Kidney epithelial cell (primary cell): ENCODE results near the gene ACVRL1. TPM values are rescaled to one million over a fixed set of nuclear protein-coding genes. Genes with fewer than 3 reads are reported as not detected.

ENCODE experiments used
- DNase-seq: peaks from one replicate; pipeline ENCODE4 v3.0.0-alpha.2; 2010; ENCODE audit warnings: low read depth
- H3K27me3 ChIP-seq: 2 replicates; pipeline ENCODE4 v1.6.0; 2011; ENCODE audit warnings: low read length; ENCODE audit not compliant: control insufficient read depth, insufficient read depth
- H3K36me3 ChIP-seq: 2 replicates; pipeline ENCODE4 v1.5.1; 2011; ENCODE audit warnings: low read length; ENCODE audit not compliant: control insufficient read depth, insufficient read depth
- H3K4me3 ChIP-seq: 2 replicates; pipeline ENCODE4 v1.5.1; 2011; ENCODE audit warnings: low read depth, mild to moderate bottlenecking, control low read depth, low read length
- total RNA-seq: library from RNA; depleted of rRNA; stranded (reverse); fragments of >200 nt; gene quantifications from 2 replicates; pipeline ENCODE4 v1.2.3, GENCODE V29; 2015
- TF ChIP-seq, protein P1 (sequence below): IDR thresholded peaks from 2 replicates; pipeline ENCODE4 v1.5.1; 2011; ENCODE audit warnings: mild to moderate bottlenecking, moderate library complexity, low read length, control low read depth, inconsistent platforms; ENCODE audit not compliant: insufficient read depth, poor library complexity, severe bottlenecking

ACVRL1 gene
- total RNA-seq, 1 donor from 2014 or later: 9.7 TPM

DNA sequence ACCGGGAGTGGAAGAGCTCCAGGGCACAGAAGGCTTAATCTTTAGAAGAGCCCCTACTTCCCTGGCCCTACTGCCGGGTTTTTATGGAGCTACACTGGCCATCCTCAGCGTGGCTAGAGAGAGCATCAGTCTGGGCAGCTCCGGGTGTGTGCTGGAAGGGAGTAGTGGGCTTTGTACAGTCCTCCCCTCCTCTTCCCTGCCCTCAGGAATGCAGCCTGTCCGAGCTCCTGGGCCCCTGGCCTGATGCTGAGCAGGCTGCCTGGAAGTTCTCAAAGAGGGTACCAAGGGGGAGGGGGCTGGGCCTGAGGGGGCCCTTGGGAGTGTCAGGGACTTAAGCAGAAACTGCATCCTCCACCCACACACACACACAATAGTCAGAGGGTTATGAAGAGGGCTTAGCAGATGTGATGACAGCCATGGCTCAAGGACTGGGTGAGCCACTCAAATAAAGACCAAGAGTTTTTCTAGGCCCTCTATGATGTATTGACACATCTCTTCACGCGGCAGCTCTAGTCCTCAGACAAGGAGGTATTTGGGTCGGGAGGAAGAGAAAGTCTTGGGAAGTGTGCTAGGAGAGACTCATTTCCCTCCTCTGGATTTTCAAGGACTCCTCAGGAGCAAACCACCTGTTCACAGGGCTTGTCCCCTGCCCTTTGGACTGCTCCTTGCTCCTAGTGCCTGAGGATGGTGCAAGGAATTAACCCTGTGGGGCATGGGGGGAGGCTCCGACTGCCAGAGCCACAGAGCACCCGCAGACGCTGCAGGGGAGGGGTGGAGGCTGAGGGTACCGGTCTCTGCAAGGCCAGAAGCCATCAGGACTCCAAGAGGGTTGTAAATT is 42.3 kb upstream of the ACVRL1 start:
- Histone ChIP-seq H3K36me3 (no peaks in the 10 kb centered on the region), H3K27me3 (peaks cover 5% of the 10 kb centered on the region), H3K4me3 (no peak overlapping the region)
- TF ChIP-seq, protein P1, sequence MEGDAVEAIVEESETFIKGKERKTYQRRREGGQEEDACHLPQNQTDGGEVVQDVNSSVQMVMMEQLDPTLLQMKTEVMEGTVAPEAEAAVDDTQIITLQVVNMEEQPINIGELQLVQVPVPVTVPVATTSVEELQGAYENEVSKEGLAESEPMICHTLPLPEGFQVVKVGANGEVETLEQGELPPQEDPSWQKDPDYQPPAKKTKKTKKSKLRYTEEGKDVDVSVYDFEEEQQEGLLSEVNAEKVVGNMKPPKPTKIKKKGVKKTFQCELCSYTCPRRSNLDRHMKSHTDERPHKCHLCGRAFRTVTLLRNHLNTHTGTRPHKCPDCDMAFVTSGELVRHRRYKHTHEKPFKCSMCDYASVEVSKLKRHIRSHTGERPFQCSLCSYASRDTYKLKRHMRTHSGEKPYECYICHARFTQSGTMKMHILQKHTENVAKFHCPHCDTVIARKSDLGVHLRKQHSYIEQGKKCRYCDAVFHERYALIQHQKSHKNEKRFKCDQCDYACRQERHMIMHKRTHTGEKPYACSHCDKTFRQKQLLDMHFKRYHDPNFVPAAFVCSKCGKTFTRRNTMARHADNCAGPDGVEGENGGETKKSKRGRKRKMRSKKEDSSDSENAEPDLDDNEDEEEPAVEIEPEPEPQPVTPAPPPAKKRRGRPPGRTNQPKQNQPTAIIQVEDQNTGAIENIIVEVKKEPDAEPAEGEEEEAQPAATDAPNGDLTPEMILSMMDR: no peak
- no peak for DNase-seq

DNA sequence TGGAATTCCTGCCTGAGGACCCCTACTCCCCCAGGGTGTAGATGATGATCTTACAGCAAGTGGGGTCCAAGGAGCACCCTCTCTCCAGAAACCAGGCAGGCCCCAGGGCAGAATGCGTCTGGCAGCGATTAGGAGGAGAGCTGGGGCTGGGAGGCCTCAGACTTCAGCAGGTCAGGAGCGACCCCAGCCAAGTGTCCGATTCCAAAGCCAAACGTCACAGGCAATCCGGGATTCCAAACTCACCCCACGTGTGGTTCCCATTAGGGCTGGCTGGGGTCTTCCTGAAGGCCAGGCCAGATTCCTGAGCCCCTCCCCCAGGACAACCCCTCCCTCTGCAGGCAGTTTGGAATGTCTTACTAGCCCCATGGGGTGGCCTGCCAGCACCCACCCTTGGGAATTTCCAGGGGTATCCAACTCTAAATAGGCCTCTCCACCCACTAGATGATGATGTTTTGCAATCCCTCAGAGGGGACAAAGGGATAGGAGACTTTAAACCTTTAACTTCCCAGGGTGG is 41.5 kb upstream of the ACVRL1 start:
- TF ChIP-seq, protein P1: no peak
- no peak for DNase-seq
- no peaks in the 10 kb centered on the region for H3K36me3 ChIP-seq
- H3K4me3 ChIP-seq: no peak overlapping the region
- H3K27me3 ChIP-seq: peaks cover 5% of the 10 kb centered on the region

- TF ChIP-seq, protein P1: no peak
- no peaks in the 10 kb centered on the region for H3K36me3 ChIP-seq
- DNase-seq: no peak
- peaks cover 5% of the 10 kb centered on the region for H3K27me3 ChIP-seq
- no peak overlapping the region for H3K4me3 ChIP-seq
Measured at GRCh38 chr12:51866324-51866723, 41.0 kb upstream of the ACVRL1 start.

DNA sequence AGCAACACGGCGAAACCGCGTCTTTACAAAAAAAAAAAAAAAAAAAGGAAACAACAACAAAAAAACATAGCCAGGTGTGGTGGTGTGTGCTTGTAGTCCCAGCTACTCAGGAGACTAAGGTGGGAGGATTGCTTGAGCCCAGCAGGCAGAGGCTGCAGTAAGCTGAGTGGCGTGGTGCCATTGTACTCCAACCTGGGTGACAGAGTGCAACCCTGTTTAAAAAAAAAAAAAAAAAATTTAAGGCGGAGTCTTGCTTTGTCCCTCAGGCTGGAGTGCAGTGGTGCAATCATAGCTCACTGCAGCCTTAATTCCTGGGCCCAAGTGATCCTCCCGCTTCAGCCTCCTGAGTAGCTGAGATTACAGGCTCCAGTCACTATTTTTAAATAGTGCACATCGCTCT is 40.5 kb upstream of the ACVRL1 start:
- H3K27me3 ChIP-seq: peaks cover 5% of the 10 kb centered on the region
- no peak for DNase-seq
- no peak overlapping the region for H3K4me3 ChIP-seq
- TF ChIP-seq, protein P1: no peak
- H3K36me3 ChIP-seq: no peaks in the 10 kb centered on the region

DNA sequence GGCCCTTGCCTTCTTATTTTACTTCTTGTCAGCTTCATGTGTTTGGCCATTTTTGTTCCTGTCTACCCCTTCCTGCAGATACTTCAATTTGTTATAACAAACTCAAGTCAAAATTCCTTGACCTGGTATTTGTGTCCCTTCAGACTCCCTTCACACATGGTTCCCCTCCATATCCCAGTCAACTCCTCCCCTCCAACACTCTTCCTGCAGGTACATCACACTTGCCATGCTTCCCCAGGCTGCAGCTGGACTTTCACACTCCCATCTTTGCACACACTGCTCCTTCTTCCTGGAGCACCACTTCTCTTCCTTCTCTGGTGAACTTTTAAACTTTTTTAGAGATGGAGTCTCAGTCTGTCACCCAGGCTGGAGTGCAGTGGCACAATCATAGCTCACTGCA is 39.9 kb upstream of the ACVRL1 start:
- no peak for DNase-seq
- Histone ChIP-seq H3K4me3 (no peak overlapping the region), H3K36me3 (no peaks in the 10 kb centered on the region), H3K27me3 (peaks cover 5% of the 10 kb centered on the region)
- TF ChIP-seq, protein P1: no peak

DNA sequence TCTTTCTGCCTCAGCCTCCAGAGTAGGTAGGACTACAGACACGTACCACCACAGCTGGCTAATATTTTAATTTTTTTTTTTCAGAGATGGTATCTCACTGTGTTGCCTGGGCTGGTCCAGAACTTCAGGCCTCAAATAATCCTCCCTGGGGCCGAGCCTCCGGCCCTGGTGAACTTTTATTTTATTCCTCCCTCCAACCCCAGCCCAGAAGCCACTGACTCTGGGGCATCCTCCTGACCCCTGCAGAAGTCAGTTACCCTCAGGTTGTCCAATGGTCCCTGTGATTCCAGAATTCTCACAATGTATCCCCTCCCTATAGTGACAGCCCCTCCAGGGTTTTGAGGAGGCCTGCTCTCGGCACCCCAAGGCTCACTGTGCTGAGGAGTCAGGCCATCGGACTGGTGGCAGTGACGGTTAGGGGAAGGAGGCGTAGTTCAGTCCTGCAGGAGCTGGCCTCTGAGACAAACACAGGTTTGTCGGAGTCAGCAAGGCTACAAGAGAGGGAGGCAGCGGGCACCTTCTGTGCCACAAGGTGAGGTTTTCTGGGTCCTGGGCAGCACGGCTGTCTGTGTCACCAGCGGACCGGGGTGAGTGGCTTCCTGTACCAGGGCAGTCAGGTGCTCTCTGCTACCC is 39.4 kb upstream of the ACVRL1 start:
- peaks cover 5% of the 10 kb centered on the region for H3K27me3 ChIP-seq
- no peak for DNase-seq
- TF ChIP-seq, protein P1: no peak
- no peak overlapping the region for H3K4me3 ChIP-seq
- no peaks in the 10 kb centered on the region for H3K36me3 ChIP-seq
